Kasumi-1 (cell line): ENCODE data around the gene ATP6V0A4.

Experiments used
- DNase-seq, 2 experiments: peaks; one replicate each; lab custom pipeline; 2025; lab: John Stamatoyannopoulos, UW

ATP6V0A4 gene

DNA sequence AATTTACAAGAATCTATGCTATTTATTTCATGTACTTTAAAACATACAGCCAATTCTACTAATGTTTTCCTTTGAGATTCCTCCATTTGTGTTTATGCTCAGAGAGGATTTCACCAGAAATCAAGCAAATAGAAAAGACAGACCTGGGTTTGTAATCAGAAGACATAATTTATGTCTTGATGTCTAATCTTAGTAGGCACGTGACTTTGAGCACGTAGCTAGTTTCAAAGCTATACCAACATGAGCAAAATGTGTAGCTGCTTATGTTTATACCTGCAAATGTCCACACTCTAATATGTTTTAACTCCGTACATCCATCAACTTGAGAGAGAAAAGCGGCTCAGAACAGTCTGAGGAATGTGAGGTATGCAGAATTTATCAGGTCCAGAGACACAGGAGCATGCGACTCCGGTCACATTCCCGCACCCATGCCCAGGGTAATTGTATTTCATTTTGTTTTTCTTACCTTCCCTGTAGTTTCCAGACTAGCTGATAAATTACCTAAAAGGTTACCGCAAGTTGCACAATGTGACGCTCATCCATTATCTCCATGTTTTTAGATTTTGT is 136.8 kb downstream of the ATP6V0A4 start:
- no peak for DNase-seq

GRCh38 chr7:138658889-138659288 is 139.1 kb downstream of the ATP6V0A4 start:
- no peak for DNase-seq

- no peak for DNase-seq
These were observed 140.1 kb downstream of the ATP6V0A4 start for GRCh38 chr7:138657854-138658386.

GRCh38 chr7:138656952-138657351 is 141.0 kb downstream of the ATP6V0A4 start:
- no peak for DNase-seq
